BLaER1 treated with 17β-estradiol and CSF1 and Interleukin-3, amounts not matched to agents 10 nM and 100 nM (cell line): ENCODE results near the gene MAN1C1.

Experiments used
- H3K27ac ChIP-seq, 11 experiments: shearing (Covaris generic); formaldehyde crosslinking; 2 replicates each; pipeline ENCODE4 v1.8.1; 2022
- H3K27me3 ChIP-seq, 11 experiments: shearing (Covaris generic); formaldehyde crosslinking; 2 replicates each; pipeline ENCODE4 v1.8.1; 2022
- H3K36me3 ChIP-seq, 11 experiments: shearing (Covaris generic); formaldehyde crosslinking; 2 replicates each; pipeline ENCODE4 v1.8.1; 2022
- H3K4me1 ChIP-seq, 10 experiments: shearing (Covaris generic); formaldehyde crosslinking; 2 replicates each; pipeline ENCODE4 v1.8.1; 2022
- H3K4me2 ChIP-seq, 11 experiments: shearing (Covaris generic); formaldehyde crosslinking; 2 replicates each; pipeline ENCODE4 v1.8.1; 2022
- H3K4me3 ChIP-seq, 10 experiments: shearing (Covaris generic); formaldehyde crosslinking; 2 replicates each; pipeline ENCODE4 v1.8.1; 2022
- H3K9ac ChIP-seq, 11 experiments: shearing (Covaris generic); formaldehyde crosslinking; 2 replicates each; pipeline ENCODE4 v1.8.1; 2022
- H3K9me3 ChIP-seq, 11 experiments: shearing (Covaris generic); formaldehyde crosslinking; replicated peaks in 1 of 11; 2 replicates each; pipeline ENCODE4 v1.8.1; 2022
- H4K20me1 ChIP-seq, 11 experiments: shearing (Covaris generic); formaldehyde crosslinking; 2 replicates each; pipeline ENCODE4 v1.8.1; 2022
- Cebpa-rat ChIP-seq, 11 experiments: shearing (Covaris generic); IDR thresholded peaks; 2 replicates each; pipeline ENCODE4 v1.8.1; 2022

The MAN1C1 gene

GRCh38 chr1:25668931-25669573 is 52.5 kb downstream of the MAN1C1 start:
- no peaks in the 10 kb centered on the region for H3K36me3 ChIP-seq
- peaks cover 0 to 10% (median 0%) of the 10 kb centered on the region in 11 experiments; a peak in 1 of 22 replicates for H4K20me1 ChIP-seq
- no peaks in the 10 kb centered on the region for H3K27me3 ChIP-seq
- peaks cover 0 to 21% (median 13%) of the 10 kb centered on the region in 10 experiments; a peak in 16 of 20 replicates for H3K4me1 ChIP-seq
- TF ChIP-seq Cebpa-rat (IDR thresholded peaks at IDR 0.05) = no peak
- H3K9ac ChIP-seq = no peak overlapping the region
- no peak overlapping the region for H3K27ac ChIP-seq
- H3K9me3 ChIP-seq = peaks cover 0 to 11% (median 0%) of the 10 kb centered on the region in 11 experiments; a peak in 4 of 22 replicates
- H3K4me2 ChIP-seq = peak overlapping the region in 4 of 11 experiments; percentile 16 to 45 (median 35); a peak in 8 of 22 replicates
- no peak overlapping the region for H3K4me3 ChIP-seq

DNA sequence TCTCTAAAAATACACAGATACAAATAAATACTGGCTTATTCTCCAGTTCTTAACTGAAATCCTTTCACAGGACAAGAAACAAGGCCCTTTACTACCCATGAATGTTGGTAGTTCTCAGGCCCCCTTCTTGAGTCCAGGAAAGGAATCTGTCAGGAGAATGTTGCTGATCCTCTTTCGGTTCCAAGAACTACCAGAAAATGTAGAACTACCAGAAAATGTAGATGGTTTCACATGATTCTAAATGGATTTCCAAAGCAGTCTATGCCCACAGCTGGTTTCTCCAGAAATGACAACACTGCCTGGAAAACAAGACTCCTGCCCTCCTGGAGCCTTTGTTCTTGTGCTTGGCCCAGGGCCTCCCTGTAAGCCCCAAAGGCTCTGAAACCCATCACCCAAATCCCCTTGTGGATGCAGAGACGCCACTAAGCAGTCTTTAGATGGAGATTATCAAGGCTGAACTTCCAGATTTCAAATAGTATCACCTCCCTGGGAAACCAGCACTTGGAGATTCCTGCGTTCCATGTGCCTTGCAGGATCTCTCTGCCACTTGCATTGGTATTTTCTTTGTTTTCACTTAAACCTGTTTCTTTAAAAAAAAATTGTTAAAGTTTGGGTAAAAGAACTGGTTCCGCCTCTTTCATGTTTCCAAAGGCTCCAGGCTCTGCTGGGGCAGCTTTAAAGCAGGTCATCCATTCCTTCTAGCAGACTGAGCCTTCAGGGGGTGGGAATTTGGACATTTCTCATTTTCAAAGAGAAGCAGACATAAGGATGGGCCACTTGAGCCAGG is 53.4 kb downstream of the MAN1C1 start:
- no peak for TF ChIP-seq Cebpa-rat (IDR thresholded peaks at IDR 0.05)
- Histone ChIP-seq H3K4me3 (no peak overlapping the region), H3K36me3 (no peaks in the 10 kb centered on the region), H4K20me1 (peaks cover 0 to 4% (median 0%) of the 10 kb centered on the region in 11 experiments; a peak in 1 of 22 replicates), H3K27ac (no peak overlapping the region), H3K4me1 (peaks cover 0 to 12% (median 6%) of the 10 kb centered on the region in 10 experiments; a peak in 12 of 20 replicates), H3K27me3 (no peaks in the 10 kb centered on the region), H3K4me2 (no peak overlapping the region), H3K9ac (no peak overlapping the region), H3K9me3 (peaks cover 0 to 11% (median 0%) of the 10 kb centered on the region in 11 experiments; a peak in 4 of 22 replicates)

- no peaks in the 10 kb centered on the region for H3K36me3 ChIP-seq
- H3K4me1 ChIP-seq = peaks cover 0 to 22% (median 17%) of the 10 kb centered on the region in 10 experiments; a peak in 13 of 20 replicates
- H3K4me3 ChIP-seq = no peak overlapping the region
- no peak overlapping the region for H3K9ac ChIP-seq
- no peaks in the 10 kb centered on the region for H3K27me3 ChIP-seq
- no peak for TF ChIP-seq Cebpa-rat (IDR thresholded peaks at IDR 0.05)
- peaks cover 0 to 11% (median 0%) of the 10 kb centered on the region in 11 experiments; a peak in 4 of 22 replicates for H3K9me3 ChIP-seq
- no peak overlapping the region for H3K4me2 ChIP-seq
- no peak overlapping the region for H3K27ac ChIP-seq
- H4K20me1 ChIP-seq = no peaks in the 10 kb centered on the region; a peak in 1 of 22 replicates
Observed at GRCh38 chr1:25671929-25672328, 55.3 kb downstream of the MAN1C1 start.

DNA sequence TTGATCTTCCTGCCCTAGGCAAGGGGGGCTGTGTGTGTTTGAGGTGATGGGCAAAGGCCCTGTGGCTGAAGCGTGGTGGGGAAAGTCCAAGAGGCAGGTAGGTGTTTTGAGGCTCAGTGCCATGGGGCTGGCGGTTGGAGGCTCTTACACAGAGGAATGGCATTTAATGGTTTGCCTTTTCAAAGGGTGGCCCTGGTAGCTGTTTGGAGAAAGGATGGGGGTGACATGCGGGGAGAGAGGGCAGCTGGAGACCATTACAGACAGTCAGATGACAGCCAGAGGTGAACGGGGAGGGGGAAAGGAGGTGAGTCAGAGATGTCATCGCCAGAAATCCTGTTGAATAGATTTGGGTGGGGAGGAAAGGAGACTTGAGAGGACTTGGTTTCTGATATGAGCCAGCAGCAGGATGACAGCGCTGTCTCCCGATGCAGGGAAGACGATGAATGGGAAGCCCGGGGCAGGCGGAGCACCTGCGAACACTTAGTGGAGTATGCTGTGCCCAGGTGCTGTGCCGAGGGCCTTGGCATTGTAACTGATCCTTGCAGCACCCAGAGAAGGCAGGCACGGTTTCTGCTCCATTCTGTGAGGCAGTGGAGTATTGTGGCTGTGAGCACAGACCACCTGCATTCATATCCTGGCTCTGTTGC is 56.3 kb downstream of the MAN1C1 start:
- no peak for TF ChIP-seq Cebpa-rat (IDR thresholded peaks at IDR 0.05)
- no peak overlapping the region for H3K4me2 ChIP-seq
- H3K4me1 ChIP-seq = peaks cover 0 to 21% (median 18%) of the 10 kb centered on the region in 10 experiments; a peak in 13 of 20 replicates

GRCh38 chr1:25673456-25673855 is 56.9 kb downstream of the MAN1C1 start:
- no peak for TF ChIP-seq Cebpa-rat (IDR thresholded peaks at IDR 0.05)
- peaks cover 0 to 21% (median 18%) of the 10 kb centered on the region in 10 experiments; a peak in 13 of 20 replicates for H3K4me1 ChIP-seq
- no peak overlapping the region for H3K9ac ChIP-seq

More for the DNA sequence above, 56.3 kb downstream of the MAN1C1 start:
- Histone ChIP-seq H3K4me3 (no peak overlapping the region), H4K20me1 (no peaks in the 10 kb centered on the region; a peak in 1 of 22 replicates), H3K9ac (no peak overlapping the region), H3K27me3 (no peaks in the 10 kb centered on the region), H3K27ac (no peak overlapping the region), H3K36me3 (no peaks in the 10 kb centered on the region), H3K9me3 (peaks cover 0 to 11% (median 0%) of the 10 kb centered on the region in 11 experiments; a peak in 4 of 22 replicates)

GRCh38 chr1:25673962-25674806 is 57.6 kb downstream of the MAN1C1 start:
- TF ChIP-seq Cebpa-rat (IDR thresholded peaks at IDR 0.05) = no peak
- H3K9ac ChIP-seq = no peak overlapping the region
- no peaks in the 10 kb centered on the region; a peak in 1 of 22 replicates for H4K20me1 ChIP-seq
- H3K9me3 ChIP-seq = peaks cover 0 to 11% (median 0%) of the 10 kb centered on the region in 11 experiments; a peak in 4 of 22 replicates
- H3K27me3 ChIP-seq = no peaks in the 10 kb centered on the region
- peaks cover 6 to 17% (median 13%) of the 10 kb centered on the region in 10 experiments; a peak in 19 of 20 replicates for H3K4me1 ChIP-seq
- H3K4me3 ChIP-seq = no peak overlapping the region
- no peaks in the 10 kb centered on the region for H3K36me3 ChIP-seq
- H3K4me2 ChIP-seq = no peak overlapping the region
- H3K27ac ChIP-seq = no peak overlapping the region

More at GRCh38 chr1:25673456-25673855, 56.9 kb downstream of the MAN1C1 start:
- peaks cover 0 to 11% (median 0%) of the 10 kb centered on the region in 11 experiments; a peak in 4 of 22 replicates for H3K9me3 ChIP-seq
- H3K4me2 ChIP-seq = no peak overlapping the region
- no peak overlapping the region for H3K4me3 ChIP-seq
- H3K36me3 ChIP-seq = no peaks in the 10 kb centered on the region
- H4K20me1 ChIP-seq = no peaks in the 10 kb centered on the region; a peak in 1 of 22 replicates
- no peak overlapping the region for H3K27ac ChIP-seq
- no peaks in the 10 kb centered on the region for H3K27me3 ChIP-seq

- H3K9me3 ChIP-seq = peaks cover 0 to 11% (median 0%) of the 10 kb centered on the region in 11 experiments; a peak in 4 of 22 replicates
- H3K4me2 ChIP-seq = no peak overlapping the region
- H3K4me3 ChIP-seq = no peak overlapping the region
- peaks cover 9 to 16% (median 12%) of the 10 kb centered on the region in 10 experiments; a peak in 19 of 20 replicates for H3K4me1 ChIP-seq
- TF ChIP-seq Cebpa-rat (IDR thresholded peaks at IDR 0.05) = no peak
- no peaks in the 10 kb centered on the region; a peak in 1 of 22 replicates for H4K20me1 ChIP-seq
- H3K9ac ChIP-seq = no peak overlapping the region
- H3K27me3 ChIP-seq = no peaks in the 10 kb centered on the region
- no peaks in the 10 kb centered on the region for H3K36me3 ChIP-seq
- no peak overlapping the region for H3K27ac ChIP-seq
Observed at GRCh38 chr1:25674807-25675084, 58.2 kb downstream of the MAN1C1 start.
